Neutrophil (primary cell): ENCODE data around the gene COLEC12.

Experiments
- H3K27ac ChIP-seq: fragments of 200-600 bp; sonication (generic); 2 replicates; pipeline ENCODE4 v1.5.1; 2016; ENCODE audit warnings: mild to moderate bottlenecking, moderate library complexity
- H3K27me3 ChIP-seq: fragments of 200-600 bp; sonication (generic); 2 replicates; pipeline ENCODE4 v1.6.0; 2016; ENCODE audit warnings: mild to moderate bottlenecking
- H3K36me3 ChIP-seq: fragments of 200-600 bp; sonication (generic); 2 replicates; pipeline ENCODE4 v1.5.1; 2017
- H3K4me1 ChIP-seq, 2 experiments: fragments of 200-600 bp in 1 of 2; sonication (generic) in 1 of 2; 1 replicate in 1 of 2; 2 replicates in 1 of 2; pipeline versions ENCODE4 v1.5.1 to v1.6.1; 2013 to 2016; ENCODE audit warnings: low read depth in 1 of 2, low read length in 1 of 2, mild to moderate bottlenecking in 1 of 2, moderate library complexity in 1 of 2; ENCODE audit not compliant: control insufficient read depth in 1 of 2, insufficient read depth in 1 of 2
- H3K4me3 ChIP-seq, 2 experiments: fragments of 200-600 bp in 1 of 2; sonication (generic) in 1 of 2; 1 replicate in 1 of 2; 2 replicates in 1 of 2; pipeline ENCODE4 v1.5.1; 2013 to 2016; ENCODE audit warnings: low read depth in 1 of 2, low read length in 1 of 2, mild to moderate bottlenecking in 1 of 2, moderate library complexity in 1 of 2
- H3K9me3 ChIP-seq: fragments of 200-600 bp; sonication (generic); 2 replicates; pipeline ENCODE4 v1.5.1; 2016
- CTCF ChIP-seq: fragments of 200-600 bp; sonication (generic); IDR thresholded peaks from 2 replicates; pipeline ENCODE4 v1.5.1; 2016; ENCODE audit warnings: antibody characterized with exemption

COLEC12 gene

GRCh38 chr18:497688-498087 lies 2.8 kb downstream of the COLEC12 start:
- Histone ChIP-seq H3K9me3 (no peaks in the 10 kb centered on the region), H3K4me3 (no peak overlapping the region), H3K27ac (no peak overlapping the region), H3K36me3 (no peaks in the 10 kb centered on the region), H3K27me3 (peaks cover 88% of the 10 kb centered on the region), H3K4me1 (peaks cover 9% of the 10 kb centered on the region in 2 experiments)
- no peak for TF ChIP-seq CTCF

GRCh38 chr18:495452-495851 lies 5.0 kb downstream of the COLEC12 start:
- no peak for TF ChIP-seq CTCF
- H3K4me1 ChIP-seq = peaks cover 9% of the 10 kb centered on the region in 2 experiments
- peaks cover 66% of the 10 kb centered on the region for H3K27me3 ChIP-seq
- H3K27ac ChIP-seq = no peak overlapping the region
- no peaks in the 10 kb centered on the region for H3K36me3 ChIP-seq
- H3K9me3 ChIP-seq = no peaks in the 10 kb centered on the region
- H3K4me3 ChIP-seq = no peak overlapping the region

- H3K27me3 ChIP-seq = peaks cover 61% of the 10 kb centered on the region
These were observed 5.5 kb downstream of the COLEC12 start for GRCh38 chr18:495017-495416.

GRCh38 chr18:493986-494983 lies 6.2 kb downstream of the COLEC12 start:
- peaks cover 54% of the 10 kb centered on the region for H3K27me3 ChIP-seq
- no peak for TF ChIP-seq CTCF
- H3K4me3 ChIP-seq = no peak overlapping the region
- H3K9me3 ChIP-seq = no peaks in the 10 kb centered on the region
- no peak overlapping the region for H3K27ac ChIP-seq
- peaks cover 0 to under 1% of the 10 kb centered on the region in 2 experiments for H3K4me1 ChIP-seq
- no peaks in the 10 kb centered on the region for H3K36me3 ChIP-seq

More at GRCh38 chr18:495017-495416, 5.5 kb downstream of the COLEC12 start:
- Histone ChIP-seq H3K36me3 (no peaks in the 10 kb centered on the region), H3K4me1 (peaks cover 5 to 8% of the 10 kb centered on the region in 2 experiments), H3K9me3 (no peaks in the 10 kb centered on the region), H3K27ac (no peak overlapping the region), H3K4me3 (no peak overlapping the region)
- no peak for TF ChIP-seq CTCF

GRCh38 chr18:492451-492850 lies 8.1 kb downstream of the COLEC12 start:
- Histone ChIP-seq H3K4me1 (no peaks in the 10 kb centered on the region), H3K27ac (no peak overlapping the region), H3K36me3 (no peaks in the 10 kb centered on the region), H3K4me3 (no peak overlapping the region), H3K9me3 (no peaks in the 10 kb centered on the region), H3K27me3 (peaks cover 39% of the 10 kb centered on the region)
- TF ChIP-seq CTCF = no peak
